Left ventricle myocardium superior (tissue), 1 donor: Measurements from ENCODE around the gene HNF4A. TPM values are rescaled to one million over a fixed set of nuclear protein-coding genes. Genes with fewer than 3 reads are reported as not detected.

Source experiments
- ATAC-seq: fragments of 200-7000 bp; cut with Tn5 transposase; one replicate; pipeline ENCODE4 v1.9.1; 2020; ENCODE audit warnings: mild to moderate bottlenecking, moderate library complexity
- DNase-seq: peaks from one replicate; pipeline ENCODE4 v3.0.0-alpha.2; 2020
- intact Hi-C: fragments of 100-400 bp; cut with micrococcal nuclease; formaldehyde crosslinking; loops from one replicate; pipeline ENCODE4 v1.11.0; 2022
- total RNA-seq: library from RNA; stranded (reverse); fragmentation: NEBNext Ultra II Directional; extraction: Animal tissue kit (Norgen Biotek cat#: 25700); gene quantifications from one replicate; pipeline ENCODE4 v1.2.1, GENCODE V29; 2021
- donor health status: DM: no; HTN: yes; CAD: no; lungs with severe emphysema.

The HNF4A gene
- total RNA-seq, 1 donor from 2014 or later = not detected

DNA sequence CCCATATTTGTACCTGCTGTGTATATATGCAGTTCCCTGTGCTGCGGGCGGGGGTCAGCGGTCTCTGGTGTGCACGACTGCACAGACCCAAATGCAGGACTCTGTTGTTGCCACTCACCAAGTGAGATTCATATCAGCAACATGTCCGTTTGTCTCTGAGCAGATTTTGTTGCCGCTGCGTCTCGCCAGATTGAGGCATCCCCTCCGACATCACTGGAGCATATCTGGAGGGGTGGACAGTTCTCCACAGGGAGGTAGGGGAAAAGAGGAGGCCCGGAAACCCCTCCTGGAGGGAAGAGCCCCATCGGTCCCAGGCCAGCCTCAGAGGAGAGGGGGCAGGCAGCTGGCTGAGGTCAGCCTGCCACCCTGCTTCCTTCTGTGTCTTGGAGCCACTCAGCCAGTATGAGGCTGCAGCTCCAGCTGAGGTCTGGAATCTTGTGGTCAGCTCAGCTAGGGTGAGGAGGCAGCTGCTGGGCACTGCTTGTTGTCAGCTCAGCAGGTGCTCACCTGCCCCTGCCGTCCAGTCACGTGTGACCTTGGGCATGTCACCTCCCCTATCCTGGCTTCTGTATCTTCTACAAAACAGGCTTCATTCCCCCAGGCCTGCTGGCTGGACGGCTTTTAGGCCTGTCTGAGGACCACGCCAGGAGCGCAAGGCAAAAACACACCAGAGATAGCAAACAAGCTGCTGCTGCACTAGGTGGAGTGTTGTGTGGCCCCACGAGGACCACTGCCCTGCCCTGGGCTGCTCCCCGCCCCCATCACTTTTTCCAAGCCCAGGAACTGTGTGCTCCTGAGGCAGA, 47.1 kb downstream of the HNF4A start:
- intact Hi-C loops = no loop called here
- DNase-seq (no peak), ATAC-seq (no peak)

DNA sequence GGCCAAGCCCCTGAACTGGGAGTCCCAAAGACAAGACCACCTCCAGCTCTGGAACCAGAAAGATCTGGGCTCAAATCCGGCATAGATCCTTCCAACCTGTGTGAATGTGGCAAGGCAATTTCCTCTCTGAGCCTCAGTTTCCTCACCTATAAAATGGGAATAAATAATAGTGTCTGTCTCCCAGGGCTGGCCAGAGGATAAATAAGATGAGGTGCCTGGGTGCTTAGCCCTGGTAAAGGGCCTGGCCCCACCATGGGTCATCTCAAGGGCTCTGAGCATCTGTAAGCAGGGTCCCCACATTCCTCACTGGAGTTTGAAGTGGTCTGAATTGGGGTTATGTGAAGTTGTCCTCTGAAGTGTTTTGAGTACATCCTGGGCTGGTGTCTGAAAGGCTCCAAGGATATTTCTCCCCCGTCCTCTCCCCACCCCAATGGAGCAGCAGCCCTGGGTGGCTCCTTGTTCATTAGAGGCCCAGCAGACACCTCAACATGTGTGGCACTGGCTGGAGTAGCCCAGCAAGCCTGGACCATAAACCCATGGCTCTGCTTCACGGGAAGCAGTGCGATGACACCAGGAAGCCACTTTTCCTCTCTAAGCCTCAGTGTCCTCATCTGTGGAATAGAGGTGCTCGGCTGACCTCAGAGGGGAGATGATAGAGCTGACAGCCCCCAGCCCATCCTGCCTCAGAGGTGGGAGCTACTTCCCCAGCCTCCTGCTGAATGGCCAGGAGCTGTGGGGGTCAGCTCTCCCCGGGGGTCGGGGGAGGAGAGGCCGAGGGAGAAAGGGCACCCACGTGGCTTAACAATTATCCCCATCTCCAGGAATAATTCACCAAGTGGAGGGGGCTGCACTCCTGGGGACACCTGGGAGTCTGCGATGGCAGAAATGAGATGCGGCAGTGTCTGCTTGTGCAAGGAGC, 48.0 kb downstream of the HNF4A start:
- DNase-seq = no peak
- intact Hi-C loops = no loop called here
- ATAC-seq = no peak

DNA sequence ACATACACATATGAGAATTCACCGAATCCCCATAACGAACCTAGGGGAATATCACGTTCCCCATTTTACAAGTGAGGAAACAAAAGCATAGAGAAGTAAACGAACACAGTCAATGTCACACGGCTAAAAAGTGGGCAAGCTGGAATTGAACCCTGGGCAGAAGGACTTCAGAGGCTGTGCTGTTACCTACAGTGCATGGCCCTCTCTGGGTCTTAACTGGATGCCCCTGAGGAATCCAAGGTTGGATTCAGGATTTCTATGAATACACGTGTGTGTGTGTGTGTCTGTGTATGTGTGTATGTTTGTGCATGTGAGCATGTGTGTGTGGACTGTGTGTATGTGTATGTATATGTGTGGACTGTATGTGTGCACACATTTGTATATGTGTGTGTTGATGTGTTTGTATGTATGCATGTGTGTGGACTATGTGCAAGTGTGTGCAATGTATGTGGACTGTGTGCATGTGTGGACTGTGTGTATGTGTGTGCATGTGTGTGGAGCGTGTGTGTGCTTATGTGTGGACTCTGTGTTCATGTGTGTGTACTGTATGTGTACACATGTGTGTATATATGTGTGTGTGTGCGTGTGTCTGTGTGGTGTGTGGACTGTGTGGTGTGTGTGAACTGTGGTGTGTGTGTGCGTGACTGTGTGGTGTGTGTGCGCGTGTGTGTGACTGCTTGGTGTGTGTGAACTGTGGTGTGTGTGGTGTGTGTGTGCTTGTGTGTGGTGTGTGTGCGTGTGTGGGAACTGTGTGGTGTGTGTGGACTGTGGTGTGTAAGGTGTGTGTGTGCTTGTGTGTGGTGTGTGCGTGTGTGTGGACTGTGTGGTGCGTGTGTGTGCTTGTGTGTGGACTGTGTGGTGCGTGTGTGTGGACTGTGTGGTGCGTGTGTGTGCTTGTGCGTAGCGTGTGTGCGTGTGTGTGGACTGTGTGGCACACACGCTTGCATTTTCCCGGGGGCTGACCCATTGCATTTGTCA, 49.0 kb downstream of the HNF4A start:
- intact Hi-C loops = no loop called here
- ATAC-seq (no peak), DNase-seq (no peak)

DNA sequence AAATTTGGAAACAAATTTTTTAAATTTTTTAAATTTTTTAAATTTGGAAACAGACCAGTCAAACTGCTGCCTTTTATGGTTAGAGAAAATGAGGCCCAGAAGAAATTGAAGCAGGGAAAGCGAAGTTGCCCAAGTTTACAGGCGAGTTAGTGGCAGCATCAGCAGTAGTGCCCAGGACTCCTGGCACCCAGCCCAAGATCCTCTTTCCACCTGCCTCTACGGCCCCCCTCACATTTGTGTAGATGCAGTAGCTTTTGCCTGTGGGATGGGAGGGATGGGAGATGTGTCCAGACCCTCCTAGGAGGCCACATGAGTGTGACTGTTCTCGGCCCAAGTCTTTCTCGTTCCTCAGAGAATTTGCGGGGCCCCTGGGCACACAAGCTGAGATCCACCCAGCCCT, 49.8 kb downstream of the HNF4A start:
- DNase-seq (no peak), ATAC-seq (no peak)
- intact Hi-C loops = no loop called here

DNA sequence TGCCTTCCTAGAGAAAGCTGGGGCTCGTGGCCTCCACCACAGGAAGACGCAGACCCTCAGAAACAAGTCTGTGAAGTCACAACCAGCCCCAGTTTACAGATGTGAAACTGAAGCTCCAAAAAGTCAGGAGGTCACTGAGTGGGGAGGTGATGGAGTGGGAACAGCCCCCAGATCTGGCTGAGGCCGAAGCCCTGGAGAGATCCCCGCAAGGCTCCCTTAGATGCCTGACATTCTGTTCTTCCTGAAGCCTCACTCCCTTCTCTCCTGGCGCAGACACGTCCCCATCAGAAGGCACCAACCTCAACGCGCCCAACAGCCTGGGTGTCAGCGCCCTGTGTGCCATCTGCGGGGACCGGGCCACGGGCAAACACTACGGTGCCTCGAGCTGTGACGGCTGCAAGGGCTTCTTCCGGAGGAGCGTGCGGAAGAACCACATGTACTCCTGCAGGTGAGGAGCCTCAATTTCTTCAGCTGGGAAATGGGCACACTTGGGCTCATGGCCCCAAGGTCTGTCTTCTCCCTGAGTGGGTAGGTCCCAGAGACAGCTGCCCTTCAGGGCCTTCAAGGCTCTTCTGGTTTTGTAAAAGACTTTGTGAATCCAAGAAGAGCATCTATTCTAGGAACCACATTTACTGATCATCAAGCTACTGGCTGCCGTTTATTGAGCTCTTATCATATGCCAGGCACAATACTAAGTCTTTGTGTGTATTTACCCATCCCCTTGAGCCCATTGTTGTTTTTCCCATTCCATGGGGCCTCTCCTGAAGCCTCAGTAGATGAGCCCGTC, 50.5 kb downstream of the HNF4A start:
- ATAC-seq (no peak), DNase-seq (no peak)
- intact Hi-C loops = no loop called here

DNA sequence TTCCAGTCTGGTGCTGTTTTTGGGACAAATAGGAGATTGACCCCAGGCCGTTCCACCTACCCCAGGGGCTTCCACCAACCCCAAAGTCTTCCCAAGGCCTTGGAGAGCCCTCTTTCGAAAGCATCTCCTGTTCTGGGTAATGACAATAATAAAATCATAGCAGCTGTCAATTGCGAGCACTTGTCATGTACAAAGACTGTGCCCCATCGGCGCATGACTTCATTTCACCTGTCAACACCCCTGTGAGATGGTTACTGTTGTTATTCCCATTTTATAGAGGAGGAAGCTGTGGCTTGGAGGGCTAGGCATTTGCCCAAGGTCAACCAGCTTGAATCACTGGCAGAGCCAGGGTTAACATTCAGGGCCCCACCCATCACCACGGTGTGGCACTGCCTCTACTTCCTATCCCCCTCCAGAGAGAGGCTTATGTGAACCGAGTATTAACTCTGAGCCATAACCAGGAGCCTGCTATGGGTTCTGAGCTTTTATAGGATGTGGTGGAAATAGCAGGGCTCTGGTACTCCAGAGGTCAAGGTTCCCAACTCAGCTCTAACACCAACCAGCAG, 51.2 kb downstream of the HNF4A start:
- DNase-seq (no peak), ATAC-seq (no peak)
- intact Hi-C loops = no loop called here

DNA sequence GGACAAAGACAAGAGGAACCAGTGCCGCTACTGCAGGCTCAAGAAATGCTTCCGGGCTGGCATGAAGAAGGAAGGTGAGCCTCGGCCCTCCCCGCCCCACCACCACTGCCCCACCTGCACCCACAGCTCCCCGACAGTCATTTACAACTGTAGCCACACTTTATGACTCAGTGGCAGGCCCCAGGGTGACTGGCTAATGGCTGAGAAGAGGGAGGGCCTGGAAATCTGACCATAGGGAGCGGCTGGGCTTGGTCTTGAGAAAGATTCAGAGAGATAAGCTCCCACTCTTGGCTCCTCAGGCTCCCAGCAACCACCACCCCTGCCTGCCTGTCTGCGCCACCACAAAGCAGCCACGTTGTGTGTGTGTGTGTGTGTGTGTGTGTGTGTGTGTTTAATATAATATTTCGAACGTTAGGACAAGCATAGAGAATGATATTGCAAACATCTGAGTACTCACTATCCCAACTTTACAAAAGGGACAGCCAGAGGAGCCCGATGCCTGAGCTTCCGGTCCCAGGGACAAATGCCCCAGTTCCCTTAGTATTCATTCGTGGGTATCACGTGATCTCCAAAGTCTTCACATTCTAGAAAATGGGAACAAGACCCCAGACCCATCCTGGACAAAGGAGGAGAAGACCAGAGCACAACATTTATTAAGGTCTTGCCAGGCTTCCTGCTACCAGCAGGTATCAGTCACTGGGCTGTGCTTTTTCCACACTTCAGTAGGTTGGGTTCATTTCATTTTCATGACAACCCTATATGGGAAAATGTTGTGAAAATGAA, 52.1 kb downstream of the HNF4A start:
- ATAC-seq (no peak), DNase-seq (no peak)
- intact Hi-C loops = no loop called here

DNA sequence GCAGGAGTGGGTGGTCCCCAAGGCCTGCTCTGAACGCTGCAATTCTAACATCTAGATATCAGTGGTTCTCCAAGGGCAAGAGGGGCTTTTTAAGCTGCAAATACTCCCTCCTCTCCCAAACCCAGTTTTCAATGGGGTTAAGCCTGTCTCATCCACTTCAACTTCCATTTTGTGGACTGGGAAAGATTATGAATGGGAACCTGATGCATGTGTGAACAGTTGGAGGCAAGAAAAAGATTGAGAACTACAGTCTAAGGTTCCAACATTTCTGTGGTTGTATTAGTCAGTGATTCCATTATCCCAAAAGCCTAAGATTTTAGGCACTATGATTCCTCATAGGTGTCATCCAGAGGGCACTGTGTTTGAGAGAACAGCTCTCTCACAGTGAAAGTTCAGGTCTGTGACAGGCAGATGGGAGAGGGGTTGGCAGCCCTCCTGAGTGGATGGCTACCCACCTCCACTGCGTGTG, 53.7 kb downstream of the HNF4A start:
- DNase-seq (no peak), ATAC-seq (no peak)
- intact Hi-C loops = no loop called here

DNA sequence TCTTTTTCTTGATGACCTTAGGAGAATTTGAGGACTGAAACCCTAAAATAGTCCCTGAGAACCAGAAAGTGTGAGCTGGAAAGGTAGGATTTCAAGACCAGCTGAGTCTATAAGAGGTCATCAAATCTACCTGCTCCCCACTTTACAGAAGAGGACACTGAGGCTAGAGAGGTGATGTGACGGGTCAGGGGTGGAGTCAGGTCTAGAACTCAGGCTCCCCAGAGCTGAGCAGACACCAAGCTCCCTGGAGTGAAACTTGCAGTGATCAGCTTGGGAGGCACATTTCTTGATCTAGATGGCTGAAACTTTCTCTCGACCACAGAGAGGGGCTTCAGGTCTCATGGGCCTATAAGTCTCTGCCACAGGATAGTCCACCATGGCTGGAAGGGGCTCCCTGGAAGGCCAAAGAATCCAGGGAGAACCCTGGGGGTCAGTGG, 55.1 kb downstream of the HNF4A start:
- intact Hi-C loops = no loop called here
- no peak for DNase-seq
- no peak for ATAC-seq

DNA sequence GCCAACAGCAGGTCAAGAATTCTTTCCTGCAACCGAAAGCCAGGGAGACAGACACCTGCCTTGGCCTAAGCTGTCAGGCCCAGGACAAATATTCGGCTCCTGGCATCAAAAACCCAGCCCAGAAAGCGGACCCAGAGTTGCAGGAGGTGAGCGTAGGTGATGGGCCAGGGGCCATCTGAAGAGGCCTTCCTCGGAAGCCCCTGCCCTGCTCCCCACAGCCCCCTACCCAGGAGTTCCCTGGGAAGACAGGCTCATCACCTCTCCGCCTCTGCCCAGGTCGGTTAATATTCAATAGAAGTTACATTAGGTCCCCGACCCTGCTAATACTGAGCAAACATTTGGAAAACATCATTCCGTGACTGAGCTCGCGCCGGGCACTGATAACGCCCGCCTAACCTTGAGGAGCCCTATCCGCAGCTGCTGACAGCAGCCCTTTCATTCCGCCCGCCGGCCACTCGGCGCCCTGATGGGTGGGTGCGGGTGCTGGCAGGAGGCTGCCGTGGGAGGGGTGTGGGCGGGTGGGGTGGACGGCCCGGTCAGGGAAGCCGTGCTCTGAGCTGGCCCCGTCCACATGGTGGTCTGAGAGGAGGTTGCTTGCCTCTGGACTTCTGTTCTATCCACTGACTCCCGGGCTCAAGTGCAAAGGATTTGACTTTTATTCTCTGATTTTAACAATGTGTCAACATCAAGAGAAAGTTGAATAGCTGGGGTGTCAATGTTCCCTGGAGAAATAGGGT, 55.7 kb downstream of the HNF4A start:
- DNase-seq (no peak), ATAC-seq (no peak)
- intact Hi-C loops = no loop called here

DNA sequence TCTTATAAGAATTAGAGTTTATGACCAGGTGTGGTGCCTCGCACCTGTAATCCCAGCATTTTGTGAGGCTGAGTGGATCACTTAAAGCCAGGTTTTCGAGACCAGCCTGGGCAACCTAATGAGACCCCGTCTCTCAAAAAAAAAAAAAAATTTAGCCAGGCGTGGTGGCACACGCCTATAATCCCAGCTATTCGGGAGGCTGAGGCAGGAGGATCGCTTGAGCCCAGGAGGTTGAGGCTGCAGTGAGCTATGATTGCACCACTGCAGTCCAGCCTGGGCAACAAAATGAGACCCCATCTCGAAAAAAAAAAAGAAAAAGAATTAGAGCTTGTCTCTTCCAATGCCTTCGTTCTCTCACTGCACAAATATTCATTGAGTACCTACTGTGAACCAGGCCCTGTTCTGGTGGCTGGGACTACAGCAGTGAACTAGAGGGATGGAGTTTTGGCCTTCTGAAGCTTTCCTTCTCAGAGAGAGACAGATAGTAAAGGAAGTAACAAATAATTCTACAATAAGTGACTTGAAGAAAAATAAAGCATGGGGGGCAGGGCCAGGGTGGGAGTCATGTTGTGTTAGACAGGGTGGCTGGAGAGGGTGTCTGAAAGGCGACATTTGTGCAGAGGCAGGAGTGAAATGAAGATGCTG, 56.4 kb downstream of the HNF4A start:
- no peak for ATAC-seq
- no peak for DNase-seq
- intact Hi-C loops = no loop called here

DNA sequence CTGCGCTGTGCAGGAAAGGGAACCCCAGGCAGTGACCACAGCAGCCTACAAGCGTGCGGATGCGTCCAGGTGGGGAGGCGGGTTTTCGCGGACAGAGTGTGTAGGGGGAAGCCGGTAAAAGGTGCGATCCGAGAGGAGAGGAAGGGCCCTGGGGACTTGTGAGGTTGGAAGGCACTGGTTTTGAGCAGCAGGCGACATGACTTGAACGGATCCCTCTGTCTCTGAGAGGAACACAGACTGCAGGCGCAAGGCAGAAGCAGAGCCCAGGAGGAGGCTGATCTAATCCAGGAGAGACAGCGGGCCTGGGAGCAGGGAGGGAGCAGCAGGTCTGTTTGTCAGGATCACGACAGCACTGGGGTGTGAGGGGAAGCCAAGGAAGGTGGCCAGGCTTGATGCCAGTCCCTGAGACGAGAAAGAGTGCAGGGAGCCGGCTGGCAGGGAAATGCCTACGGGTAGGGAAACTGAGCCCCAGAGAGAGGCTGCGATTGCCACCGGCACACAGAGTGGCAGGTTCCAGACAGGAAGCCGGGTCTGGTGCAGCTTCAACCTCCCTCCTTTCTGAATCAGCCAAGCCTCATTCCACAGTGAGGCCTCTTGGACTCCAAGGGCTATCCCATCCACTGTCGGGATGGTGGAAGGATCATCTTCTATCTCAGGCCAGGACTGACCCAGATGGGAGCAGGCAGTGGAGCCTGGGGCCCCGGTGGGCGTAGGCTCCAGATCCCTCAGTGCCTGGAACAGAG, 57.1 kb downstream of the HNF4A start:
- intact Hi-C loops = no loop called here
- ATAC-seq (no peak), DNase-seq (no peak)

DNA sequence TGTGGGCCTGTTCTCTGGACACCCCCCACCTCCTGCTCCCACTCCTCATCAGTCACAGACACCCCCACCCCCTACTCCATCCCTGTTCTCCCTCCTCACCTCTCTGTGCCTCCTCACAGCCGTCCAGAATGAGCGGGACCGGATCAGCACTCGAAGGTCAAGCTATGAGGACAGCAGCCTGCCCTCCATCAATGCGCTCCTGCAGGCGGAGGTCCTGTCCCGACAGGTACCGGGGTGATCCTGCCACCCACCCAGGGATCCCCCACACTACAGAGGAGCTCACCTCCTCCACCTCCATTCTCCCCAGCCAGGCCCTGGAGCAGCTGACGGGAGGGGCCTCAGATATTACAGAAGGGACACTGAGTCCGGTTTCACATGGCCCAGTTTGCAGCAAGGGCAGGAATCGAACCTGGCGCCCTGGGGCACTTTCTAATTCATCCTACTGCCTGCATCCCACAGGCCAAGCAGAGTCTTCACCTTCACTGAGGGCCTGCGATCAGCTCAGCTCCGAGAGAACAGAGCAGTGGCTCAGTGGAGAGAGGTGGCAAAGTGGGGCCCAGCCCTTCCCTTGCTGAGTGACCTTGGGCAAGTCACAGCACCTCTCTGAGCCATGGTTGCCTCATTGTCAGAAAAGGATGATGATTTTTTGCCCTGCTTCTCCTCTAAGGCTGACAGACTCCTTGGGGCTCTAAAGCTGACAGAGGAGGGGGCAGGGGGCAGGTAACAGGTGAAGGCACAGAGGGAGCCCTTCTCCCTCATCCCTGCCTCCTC, 58.3 kb downstream of the HNF4A start:
- ATAC-seq = no peak
- DNase-seq = no peak
- intact Hi-C loops = no loop called here

DNA sequence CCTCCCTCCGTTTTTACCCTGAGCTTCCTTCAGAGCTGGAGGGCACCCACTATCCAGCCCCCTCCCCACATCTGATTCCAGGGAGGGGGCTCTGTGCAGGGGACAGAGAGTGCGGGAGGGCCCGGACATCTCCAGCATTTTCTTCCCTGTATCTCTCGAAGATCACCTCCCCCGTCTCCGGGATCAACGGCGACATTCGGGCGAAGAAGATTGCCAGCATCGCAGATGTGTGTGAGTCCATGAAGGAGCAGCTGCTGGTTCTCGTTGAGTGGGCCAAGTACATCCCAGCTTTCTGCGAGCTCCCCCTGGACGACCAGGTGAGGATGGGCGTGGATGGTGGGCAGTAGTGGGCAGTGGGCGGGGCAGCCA, 58.8 kb downstream of the HNF4A start:
- ATAC-seq (no peak), DNase-seq (no peak)
- intact Hi-C loops = no loop called here

DNA sequence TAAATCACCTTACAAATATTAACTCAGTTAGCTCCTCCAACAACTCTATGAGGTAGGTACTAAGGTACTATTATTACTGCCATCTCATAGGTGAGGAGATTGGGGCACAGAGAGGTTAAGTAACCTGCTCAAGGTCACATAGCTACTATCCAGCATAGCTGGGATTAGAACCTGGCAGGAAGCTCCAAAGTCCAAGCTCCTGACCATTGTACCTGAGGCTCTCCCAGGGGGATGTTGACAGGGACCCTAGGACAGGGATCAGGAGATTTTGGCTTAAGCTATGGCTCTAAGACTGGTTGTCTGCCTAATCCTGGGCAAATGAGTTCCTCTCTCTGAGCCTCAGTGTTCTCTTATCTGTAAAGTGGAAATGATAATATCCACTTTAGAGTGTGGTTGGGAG, 59.3 kb downstream of the HNF4A start:
- no peak for DNase-seq
- intact Hi-C loops = no loop called here

More for the DNA sequence above, 59.3 kb downstream of the HNF4A start:
- no peak for ATAC-seq
